H9 (cell line): ENCODE results near the gene GPC4. TPM values are rescaled to one million over a fixed set of nuclear protein-coding genes. Genes with fewer than 3 reads are reported as not detected.
A peak's percentile ranks its signal among the peaks of the same experiment; 100 is the strongest.

ENCODE experiments used
- DNase-seq: peaks from one replicate; pipeline ENCODE4 v3.0.0-alpha.2; 2017
- H2AFZ ChIP-seq: one replicate; pipeline ENCODE4 v1.6.1; 2013; ENCODE audit warnings: mild to moderate bottlenecking, low read length, control low read depth, moderate library complexity
- H2AK5ac ChIP-seq: 2 replicates; pipeline ENCODE4 v1.6.1; 2013; ENCODE audit warnings: low read length, control low read depth, mixed read lengths; ENCODE audit not compliant: insufficient read length
- H2BK120ac ChIP-seq: one replicate; pipeline ENCODE4 v1.6.1; 2013; ENCODE audit warnings: low read depth, mild to moderate bottlenecking, low read length, control low read depth, inconsistent platforms; ENCODE audit not compliant: poor library complexity, severe bottlenecking
- H2BK12ac ChIP-seq: 2 replicates; pipeline ENCODE4 v1.6.1; 2013; ENCODE audit warnings: low read length, control low read depth, mixed read lengths, low read depth; ENCODE audit not compliant: insufficient read length
- H2BK15ac ChIP-seq: 2 replicates; pipeline ENCODE4 v1.6.1; 2013; ENCODE audit warnings: low read depth, low read length, control low read depth
- H2BK20ac ChIP-seq: one replicate; pipeline ENCODE4 v1.6.1; 2013; ENCODE audit warnings: low read depth, mild to moderate bottlenecking, low read length, control low read depth, inconsistent platforms; ENCODE audit not compliant: poor library complexity, severe bottlenecking
- H2BK5ac ChIP-seq: 2 replicates; pipeline ENCODE4 v1.6.1; 2013; ENCODE audit warnings: low read length, control low read depth, mixed read lengths; ENCODE audit not compliant: insufficient read length
- H3K14ac ChIP-seq: 2 replicates; pipeline ENCODE4 v1.6.1; 2013; ENCODE audit warnings: low read length, control low read depth; ENCODE audit not compliant: insufficient read depth
- H3K18ac ChIP-seq: 2 replicates; pipeline ENCODE4 v1.6.1; 2013; ENCODE audit warnings: low read depth, mild to moderate bottlenecking, mixed read lengths, low read length, control low read depth; ENCODE audit not compliant: insufficient read length
- H3K23ac ChIP-seq: 2 replicates; pipeline ENCODE4 v1.6.1; 2013; ENCODE audit warnings: low read length, control low read depth, mixed read lengths, low read depth; ENCODE audit not compliant: insufficient read length
- H3K23me2 ChIP-seq: 2 replicates; pipeline ENCODE4 v1.6.1; 2013; ENCODE audit warnings: low read depth, mild to moderate bottlenecking, mixed read lengths, low read length, control low read depth; ENCODE audit not compliant: insufficient read length, poor library complexity, severe bottlenecking
- H3K27ac ChIP-seq: 2 replicates; pipeline ENCODE4 v1.5.1; 2013; ENCODE audit warnings: low read length, control low read depth, mixed read lengths, low read depth; ENCODE audit not compliant: insufficient read length
- H3K27me3 ChIP-seq: 2 replicates; pipeline ENCODE4 v1.6.1; 2013; ENCODE audit warnings: low read length, control low read depth, inconsistent platforms; ENCODE audit not compliant: insufficient read depth
- H3K4ac ChIP-seq: 2 replicates; pipeline ENCODE4 v1.6.1; 2013; ENCODE audit warnings: low read depth, mild to moderate bottlenecking, control low read depth, inconsistent platforms, low read length, moderate library complexity
- H3K4me1 ChIP-seq: 2 replicates; pipeline ENCODE4 v1.6.1; 2013; ENCODE audit warnings: low read length, control low read depth, inconsistent platforms; ENCODE audit not compliant: insufficient read depth
- H3K4me2 ChIP-seq: 2 replicates; pipeline ENCODE4 v1.6.1; 2013; ENCODE audit warnings: low read length, control low read depth, mixed read lengths; ENCODE audit not compliant: insufficient read length, insufficient read depth
- H3K56ac ChIP-seq: 2 replicates; pipeline ENCODE4 v1.6.1; 2013; ENCODE audit warnings: low read depth, mild to moderate bottlenecking, mixed read lengths, low read length, control low read depth; ENCODE audit not compliant: insufficient read length
- H3K79me1 ChIP-seq: 2 replicates; pipeline ENCODE4 v1.6.1; 2013; ENCODE audit warnings: low read depth, mild to moderate bottlenecking, moderate library complexity, low read length, control low read depth, inconsistent platforms; ENCODE audit not compliant: insufficient read depth, poor library complexity, severe bottlenecking
- H3K79me2 ChIP-seq: 2 replicates; pipeline ENCODE4 v1.6.1; 2013; ENCODE audit warnings: low read length, control low read depth, inconsistent platforms; ENCODE audit not compliant: insufficient read depth
- H3K9ac ChIP-seq: 2 replicates; pipeline ENCODE4 v1.6.1; 2013; ENCODE audit warnings: low read length, control low read depth, mixed read lengths; ENCODE audit not compliant: insufficient read length; ENCODE audit errors: extremely low read depth
- H3K9me3 ChIP-seq: one replicate; pipeline ENCODE4 v1.6.1; 2013; ENCODE audit warnings: low read depth, low read length, inconsistent platforms; ENCODE audit not compliant: control insufficient read depth
- H3T11ph ChIP-seq: one replicate; pipeline ENCODE4 v1.6.1; 2013; ENCODE audit warnings: mild to moderate bottlenecking, low read length, control low read depth, inconsistent platforms
- H4K20me1 ChIP-seq: one replicate; pipeline ENCODE4 v1.6.1; 2013; ENCODE audit not compliant: control insufficient read depth, insufficient read length, insufficient read depth
- H4K5ac ChIP-seq: 2 replicates; pipeline ENCODE4 v1.6.1; 2013; ENCODE audit warnings: low read depth, mild to moderate bottlenecking, mixed read lengths, low read length, control low read depth; ENCODE audit not compliant: insufficient read length
- H4K8ac ChIP-seq: replicated peaks from 2 replicates; pipeline ENCODE4 v1.6.1; 2013; ENCODE audit warnings: low read length, control low read depth, mixed read lengths, low read depth; ENCODE audit not compliant: insufficient read length
- H4K91ac ChIP-seq: 2 replicates; pipeline ENCODE4 v1.6.1; 2013; ENCODE audit warnings: low read depth, mild to moderate bottlenecking, moderate library complexity, mixed read lengths, low read length, control low read depth; ENCODE audit not compliant: insufficient read length
- H3K27ac Mint-ChIP-seq, 3 experiments: 2 replicates in 2 of 3; 3 replicates in 1 of 3; pipeline ENCODE4 v1.8.0; 2020 to 2021; ENCODE audit warnings: mixed read lengths in 3 of 3, mild to moderate bottlenecking in 1 of 3, moderate library complexity in 1 of 3
- H3K27me3 Mint-ChIP-seq: 2 replicates; pipeline ENCODE4 v1.8.0; 2021; ENCODE audit warnings: low read depth, mild to moderate bottlenecking, moderate library complexity, mixed read lengths
- H3K36me3 Mint-ChIP-seq, 3 experiments: 2 replicates in 2 of 3; 3 replicates in 1 of 3; pipeline ENCODE4 v1.8.0; 2020 to 2021; ENCODE audit warnings: low read depth in 3 of 3, mixed read lengths in 3 of 3; ENCODE audit not compliant: insufficient read depth in 1 of 3
- H3K4me1 Mint-ChIP-seq, 2 experiments: 2 replicates each; pipeline ENCODE4 v1.8.0; 2020; ENCODE audit warnings: mixed read lengths in 2 of 2
- H3K4me3 Mint-ChIP-seq, 2 experiments: 2 replicates in 1 of 2; 3 replicates in 1 of 2; pipeline ENCODE4 v1.8.0; 2020 to 2021; ENCODE audit warnings: mild to moderate bottlenecking in 2 of 2, mixed read lengths in 2 of 2, moderate library complexity in 1 of 2
- H3K9me3 Mint-ChIP-seq, 2 experiments: 2 replicates in 1 of 2; 3 replicates in 1 of 2; pipeline ENCODE4 v1.8.0; 2020; ENCODE audit warnings: mild to moderate bottlenecking in 2 of 2, mixed read lengths in 2 of 2, moderate library complexity in 1 of 2
- WGBS: extraction: QIAGEN DNeasy Blood & Tissue Kit; methylation state at CpG from one replicate; pipeline ENCODE4 v1.1.7; 2013; ENCODE audit warnings: missing lambda C conversion rate, low lambda C conversion rate, mixed read lengths; ENCODE audit not compliant: insufficient read length; ENCODE audit errors: extremely low coverage; 5-methylcytosine and 5-hydroxymethylcytosine counted together
- total RNA-seq: library from RNA; stranded (reverse); gene quantifications from 2 replicates; pipeline ENCODE4 v1.2.1, GENCODE V29; 2021
- TF ChIP-seq, protein P1 (sequence below): fragments of 200-600 bp; sonication (generic); conservative IDR thresholded peaks from 3 replicates; pipeline ENCODE4 v1.8.0; 2021; ENCODE audit warnings: antibody characterized with exemption, mild to moderate bottlenecking

Gene GPC4
- total RNA-seq, 1 experiment from 2014 or later: 416 TPM

DNA sequence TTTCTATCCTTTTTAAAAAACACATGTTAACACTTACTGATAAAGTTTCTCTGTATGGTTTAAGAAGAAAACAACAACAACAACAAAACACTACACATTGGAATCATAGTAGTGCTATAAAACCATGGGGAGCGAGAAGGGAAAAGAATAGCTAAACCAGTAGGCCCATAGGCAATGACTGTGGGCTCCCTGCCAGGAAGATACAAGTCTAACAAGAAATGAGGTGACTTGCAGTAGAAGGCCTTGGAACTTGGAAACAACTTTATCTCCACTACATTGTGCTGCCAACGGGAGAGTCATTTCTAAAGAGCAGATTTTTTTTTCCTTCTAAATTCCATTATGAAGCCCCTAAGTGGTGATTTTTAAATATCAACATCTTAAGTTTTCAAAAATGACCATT is 78.0 kb downstream of the GPC4 start:
- no peak overlapping the region for H2BK15ac ChIP-seq
- peak overlapping the region in 2 of 3 experiments; percentile 0 to 65; a peak in 3 of 7 replicates for H3K27ac Mint-ChIP-seq
- DNase-seq: no peak
- H3T11ph ChIP-seq: no peak overlapping the region
- H3K27me3 Mint-ChIP-seq: no peaks in the 10 kb centered on the region; the same call in 1 of the 2 replicates
- no peak overlapping the region for H3K18ac ChIP-seq
- TF ChIP-seq, protein P1, sequence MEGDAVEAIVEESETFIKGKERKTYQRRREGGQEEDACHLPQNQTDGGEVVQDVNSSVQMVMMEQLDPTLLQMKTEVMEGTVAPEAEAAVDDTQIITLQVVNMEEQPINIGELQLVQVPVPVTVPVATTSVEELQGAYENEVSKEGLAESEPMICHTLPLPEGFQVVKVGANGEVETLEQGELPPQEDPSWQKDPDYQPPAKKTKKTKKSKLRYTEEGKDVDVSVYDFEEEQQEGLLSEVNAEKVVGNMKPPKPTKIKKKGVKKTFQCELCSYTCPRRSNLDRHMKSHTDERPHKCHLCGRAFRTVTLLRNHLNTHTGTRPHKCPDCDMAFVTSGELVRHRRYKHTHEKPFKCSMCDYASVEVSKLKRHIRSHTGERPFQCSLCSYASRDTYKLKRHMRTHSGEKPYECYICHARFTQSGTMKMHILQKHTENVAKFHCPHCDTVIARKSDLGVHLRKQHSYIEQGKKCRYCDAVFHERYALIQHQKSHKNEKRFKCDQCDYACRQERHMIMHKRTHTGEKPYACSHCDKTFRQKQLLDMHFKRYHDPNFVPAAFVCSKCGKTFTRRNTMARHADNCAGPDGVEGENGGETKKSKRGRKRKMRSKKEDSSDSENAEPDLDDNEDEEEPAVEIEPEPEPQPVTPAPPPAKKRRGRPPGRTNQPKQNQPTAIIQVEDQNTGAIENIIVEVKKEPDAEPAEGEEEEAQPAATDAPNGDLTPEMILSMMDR: no peak
- peaks cover 28 to 70% (median 66%) of the 10 kb centered on the region in 3 experiments; a peak in 6 of 7 replicates for H3K36me3 Mint-ChIP-seq
- H3K9me3 Mint-ChIP-seq: no peaks in the 10 kb centered on the region
- H2BK120ac ChIP-seq: no peak overlapping the region
- no peak overlapping the region for H3K4ac ChIP-seq
- H2AFZ ChIP-seq: no peak overlapping the region
- H3K23me2 ChIP-seq: no peaks in the 10 kb centered on the region
- H3K79me2 ChIP-seq: peaks cover 19% of the 10 kb centered on the region; the same call in 1 of the 2 replicates
- no peaks in the 10 kb centered on the region for H3K9me3 ChIP-seq
- H3K4me1 ChIP-seq: no peaks in the 10 kb centered on the region; the same call in 1 of the 2 replicates
- H3K27me3 ChIP-seq: no peaks in the 10 kb centered on the region
- no peak overlapping the region for H3K14ac ChIP-seq
- no peak overlapping the region for H4K5ac ChIP-seq
- H3K23ac ChIP-seq: no peak overlapping the region
- no peak overlapping the region for H2BK20ac ChIP-seq
- no peak overlapping the region for H3K56ac ChIP-seq
- no peak overlapping the region for H2AK5ac ChIP-seq
- H3K9ac ChIP-seq: no peak overlapping the region
- H3K4me3 Mint-ChIP-seq: no peak overlapping the region
- peaks cover 65 to 76% of the 10 kb centered on the region in 2 experiments for H3K4me1 Mint-ChIP-seq
- H4K8ac ChIP-seq: no peak overlapping the region
- H2BK12ac ChIP-seq: no peak overlapping the region
- H2BK5ac ChIP-seq: no peak overlapping the region
- WGBS: no CpG with 5 or more reads among the region's 2 CpGs
- H4K20me1 ChIP-seq: peaks cover 3% of the 10 kb centered on the region
- no peak overlapping the region for H3K27ac ChIP-seq
- H4K91ac ChIP-seq: no peak overlapping the region
- peaks cover 2% of the 10 kb centered on the region for H3K79me1 ChIP-seq
- H3K4me2 ChIP-seq: no peak overlapping the region
